HCT116 (cell line): ENCODE results near the gene TSACC. TPM values are rescaled to one million over a fixed set of nuclear protein-coding genes. Genes with fewer than 3 reads are reported as not detected.
"Not testable (repeated sequence)": the region's sequence is repeated elsewhere in the genome, so short reads cannot be mapped to it uniquely, and the experiment has no call there.

Experiments
- ATAC-seq: fragments of 200-7000 bp; cut with Tn5 transposase; 2 replicates; pipeline ENCODE4 v1.9.1; 2020; ENCODE audit warnings: mild to moderate bottlenecking, moderate library complexity
- BruUV-seq: library from RNA; stranded (reverse); fragments of 400-500 nt; replicated peaks from 2 replicates; lab custom pipeline; 2021; lab: Mats Ljungman, UMichigan
- CTCF ChIA-PET: fragments of 300-600 bp; sonication (Branson Sonifier 250); formaldehyde crosslinking; loops from one replicate; lab custom pipeline; 2021; ENCODE audit warnings: antibody characterized with exemption; lab: Charles Lee
- POLR2A ChIA-PET: fragments of 300-600, 350-600 bp; sonication (Branson Sonifier 250); formaldehyde crosslinking; loops from one replicate; lab custom pipeline; 2021; ENCODE audit warnings: antibody characterized with exemption; lab: Charles Lee
- RAD21 ChIA-PET, 2 experiments: fragments of 300-600 bp; sonication (Branson Sonifier 250); formaldehyde crosslinking; loops; one replicate each; lab custom pipeline; 2023; ENCODE audit warnings: low total read pairs in 2 of 2; ENCODE audit not compliant: uncharacterized antibody in 2 of 2, unreplicated experiment in 2 of 2, low non-redundant PET in 1 of 2; lab: Charles Lee
- DNase-seq: peaks from one replicate; pipeline ENCODE4 v3.0.0-alpha.2; 2010; ENCODE audit warnings: low read depth, low spot score
- H2AFZ ChIP-seq: fragments of 200-600 bp; shearing (Covaris generic), sonication (generic); 2 replicates; pipeline ENCODE4 v1.6.1; 2017; ENCODE audit warnings: low read depth, mixed run types, mixed read lengths, antibody characterized with exemption, low read length; ENCODE audit not compliant: poor library complexity, severe bottlenecking
- H3K27ac ChIP-seq: 2 replicates; pipeline ENCODE4 v1.5.1; 2012; ENCODE audit warnings: low read depth, low read length
- H3K27me3 ChIP-seq: fragments of 200-600 bp; sonication (generic); 2 replicates; pipeline ENCODE4 v1.6.1; 2016; ENCODE audit warnings: mixed run types, low read length, mixed read lengths; ENCODE audit not compliant: insufficient read depth
- H3K36me3 ChIP-seq, 2 experiments: fragments of 200-500 bp in 1 of 2; fragments of 200-600 bp in 1 of 2; sonication (Bioruptor generic) in 1 of 2; sonication (generic) in 1 of 2; 2 replicates each; pipeline versions ENCODE4 v1.5.1 to v1.6.1; 2014 to 2016; ENCODE audit warnings: low read length in 2 of 2, inconsistent platforms in 1 of 2, mixed read lengths in 1 of 2, mixed run types in 1 of 2; ENCODE audit not compliant: insufficient read depth in 2 of 2, control insufficient read depth in 1 of 2
- H3K4me1 ChIP-seq, 2 experiments: fragments of 200-600 bp in 1 of 2; sonication (generic) in 1 of 2; 2 replicates each; pipeline versions ENCODE4 v1.5.1 to v1.6.1; 2012 to 2017; ENCODE audit warnings: low read length in 2 of 2, inconsistent platforms in 1 of 2, mild to moderate bottlenecking in 1 of 2, mixed read lengths in 1 of 2, mixed run types in 1 of 2, moderate library complexity in 1 of 2; ENCODE audit not compliant: insufficient read depth in 2 of 2, control insufficient read depth in 1 of 2
- H3K4me2 ChIP-seq: fragments of 200-600 bp; sonication (generic); 2 replicates; pipeline ENCODE4 v1.6.1; 2017; ENCODE audit warnings: mixed run types, low read length, mixed read lengths
- H3K4me3 ChIP-seq, 2 experiments: fragments of 200-600 bp in 1 of 2; sonication (generic) in 1 of 2; replicated peaks in 1 of 2; 2 replicates each; pipeline ENCODE4 v1.5.1; 2011 to 2016; ENCODE audit warnings: low read length in 2 of 2, control low read depth in 1 of 2, low read depth in 1 of 2, mild to moderate bottlenecking in 1 of 2, mixed read lengths in 1 of 2, mixed run types in 1 of 2
- H3K79me2 ChIP-seq: fragments of 200-600 bp; sonication (generic); 2 replicates; pipeline ENCODE4 v1.6.1; 2017; ENCODE audit warnings: mild to moderate bottlenecking, mixed run types, low read length, moderate library complexity, mixed read lengths; ENCODE audit not compliant: insufficient read depth
- H3K9ac ChIP-seq: fragments of 200-600 bp; sonication (generic); 2 replicates; pipeline ENCODE4 v1.6.1; 2016; ENCODE audit warnings: low read length, mixed read lengths
- H3K9me2 ChIP-seq: fragments of 200-600 bp; sonication (generic), shearing (Covaris generic); 2 replicates; pipeline ENCODE4 v1.6.1; 2017; ENCODE audit warnings: mixed run types, mild to moderate bottlenecking, moderate library complexity; ENCODE audit not compliant: insufficient read depth
- H3K9me3 ChIP-seq, 2 experiments: fragments of 200-500 bp in 1 of 2; fragments of 200-600 bp in 1 of 2; sonication (Bioruptor generic) in 1 of 2; sonication (generic) in 1 of 2; 2 replicates each; pipeline ENCODE4 v1.6.1; 2014 to 2017; ENCODE audit warnings: low read length in 2 of 2, mixed read lengths in 2 of 2, inconsistent platforms in 1 of 2, low read depth in 1 of 2, mild to moderate bottlenecking in 1 of 2, mixed run types in 1 of 2, moderate library complexity in 1 of 2; ENCODE audit not compliant: control insufficient read depth in 1 of 2, insufficient read depth in 1 of 2
- H4K20me1 ChIP-seq: fragments of 200-600 bp; sonication (generic), shearing (Covaris generic); 2 replicates; pipeline ENCODE4 v1.6.1; 2017; ENCODE audit warnings: mixed run types, mild to moderate bottlenecking, moderate library complexity; ENCODE audit not compliant: insufficient read depth
- CBX3 ChIP-seq: IDR thresholded peaks from 2 replicates; pipeline ENCODE4 v1.6.1; 2012; ENCODE audit warnings: low read depth
- CEBPB ChIP-seq: IDR thresholded peaks from 2 replicates; pipeline ENCODE4 v1.6.1; 2012; ENCODE audit warnings: low read depth
- EGR1 ChIP-seq: IDR thresholded peaks from 2 replicates; pipeline ENCODE4 v1.6.1; 2012; ENCODE audit warnings: low read depth
- SIN3A ChIP-seq: IDR thresholded peaks from 2 replicates; pipeline ENCODE4 v1.6.1; 2012; ENCODE audit warnings: low read depth
- SP1 ChIP-seq: IDR thresholded peaks from 2 replicates; pipeline ENCODE4 v1.6.1; 2012; ENCODE audit warnings: low read depth
- SRF ChIP-seq: IDR thresholded peaks from 2 replicates; pipeline ENCODE4 v1.6.1; 2012; ENCODE audit warnings: low read depth
- TCF7L2 ChIP-seq: IDR thresholded peaks from 2 replicates; pipeline ENCODE4 v1.7.0; 2011; ENCODE audit warnings: borderline replicate concordance, inconsistent platforms; ENCODE audit not compliant: insufficient read depth, insufficient read length; ENCODE audit errors: extremely low read depth
- ZBTB33 ChIP-seq: IDR thresholded peaks from 2 replicates; pipeline ENCODE4 v1.6.1; 2011; ENCODE audit warnings: mild to moderate bottlenecking, low read length, moderate library complexity; ENCODE audit not compliant: insufficient replicate concordance; ENCODE audit errors: extremely low read depth
- intact Hi-C: fragments of 100-400 bp; cut with micrococcal nuclease; formaldehyde crosslinking; loops from 2 replicates; pipeline ENCODE4 v1.10.0; 2022
- total RNA-seq: library from RNA; stranded (reverse); gene quantifications from one replicate; pipeline ENCODE4 v1.2.1, GENCODE V29; 2021; ENCODE audit not compliant: unreplicated experiment

The TSACC gene
- total RNA-seq, 1 experiment from 2014 or later, result 1.0 TPM

GRCh38 chr1:156320560-156320959 is 17.8 kb upstream of the TSACC start:
- no peak for ATAC-seq
- H3K27me3 ChIP-seq, result no peaks in the 10 kb centered on the region
- CTCF ChIA-PET, result interaction anchor here (1.4 kb wide), 1 partner anchor 95 kb away, joined by 3 read pairs; no protein-coding TSS in a partner anchor
- no peak overlapping the region for H2AFZ ChIP-seq
- no peaks in the 10 kb centered on the region for H3K9me3 ChIP-seq
- peaks cover 86% of the 10 kb centered on the region for H3K79me2 ChIP-seq
- peaks cover 75 to 83% of the 10 kb centered on the region in 2 experiments for H3K36me3 ChIP-seq
- H3K4me2 ChIP-seq, result no peak overlapping the region
- H3K9ac ChIP-seq, result no peak overlapping the region
- no peaks in the 10 kb centered on the region for H3K4me1 ChIP-seq
- BruUV-seq, result no TSS peak
- no peaks in the 10 kb centered on the region for H3K9me2 ChIP-seq
- H3K27ac ChIP-seq, result no peak overlapping the region
- TF ChIP-seq SRF (no peak), CEBPB (no peak), ZBTB33 (no peak), SIN3A (no peak), SP1 (no peak), TCF7L2 (no peak), EGR1 (no peak), CBX3 (no peak)
- H3K4me3 ChIP-seq, result no peak overlapping the region
- RAD21 ChIA-PET, result no interaction called here
- POLR2A ChIA-PET, result no interaction called here
- intact Hi-C loops, result no loop called here
- DNase-seq, result no peak
- H4K20me1 ChIP-seq, result peaks cover 3% of the 10 kb centered on the region; the same call in 1 of the 2 replicates

- DNase-seq, H4K20me1 ChIP-seq, H3K27ac ChIP-seq, H3K9me2 ChIP-seq, H3K9me3 ChIP-seq, intact Hi-C loops, CTCF ChIA-PET, RAD21 ChIA-PET, H3K4me2 ChIP-seq, ATAC-seq, H3K4me1 ChIP-seq, H3K4me3 ChIP-seq, H3K9ac ChIP-seq, H3K27me3 ChIP-seq, BruUV-seq, H2AFZ ChIP-seq: not testable (repeated sequence)
- Histone ChIP-seq H3K36me3 (peaks cover 60 to 71% of the 10 kb centered on the region in 2 experiments), H3K79me2 (peaks cover 78% of the 10 kb centered on the region)
- POLR2A ChIA-PET, result interaction anchor here (1.7 kb wide), 1 partner anchor 10 kb away, joined by 3 read pairs; no protein-coding TSS in a partner anchor
These were observed 15.1 kb upstream of the TSACC start for GRCh38 chr1:156323179-156323578.
